Neural progenitor cell (in vitro differentiated cells): ENCODE results near the gene MSANTD2.

ENCODE experiments used
- EZH2phosphoT487 ChIP-seq: fragments of 200-600 bp; sonication (generic); IDR thresholded peaks from 2 replicates; pipeline ENCODE4 v1.6.1; 2017; ENCODE audit warnings: antibody characterized with exemption
- TF ChIP-seq, protein P1 (sequence below): fragments of 200-600 bp; sonication (generic); IDR thresholded peaks from 2 replicates; pipeline ENCODE4 v1.5.1; 2017; ENCODE audit warnings: antibody characterized with exemption, mild to moderate bottlenecking

DNA sequence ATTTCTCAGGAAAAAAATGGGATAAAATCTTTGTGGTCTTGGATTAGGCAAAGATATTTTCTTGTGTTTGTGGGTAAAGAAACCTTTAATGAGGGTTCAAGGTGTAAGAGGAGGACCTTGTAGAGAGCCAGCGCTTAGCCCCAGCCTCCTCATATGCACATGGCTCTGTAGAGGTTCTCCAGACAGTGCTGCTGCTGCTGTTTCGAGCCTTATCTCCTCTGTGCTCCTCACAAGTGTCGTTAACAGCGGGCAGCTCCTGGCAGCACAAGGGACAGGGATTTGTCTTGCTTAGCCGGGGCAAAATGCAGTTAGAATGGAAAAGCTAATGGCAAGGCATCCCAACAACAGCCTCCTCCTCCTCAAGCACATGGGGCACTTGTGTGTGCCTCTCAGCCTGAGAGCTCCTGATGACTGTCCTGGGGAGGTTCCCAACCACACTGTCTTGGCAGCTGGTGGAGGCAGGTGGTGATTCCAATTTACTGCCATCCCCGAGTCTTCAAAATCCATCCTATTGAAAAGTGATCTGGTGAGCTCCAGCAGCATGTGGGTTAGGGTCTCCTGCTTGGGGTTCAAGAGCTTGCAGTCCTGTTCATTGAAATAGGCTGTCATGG is 7.6 kb upstream of the MSANTD2 start:
- TF ChIP-seq EZH2phosphoT487 = no peak
- TF ChIP-seq, protein P1, sequence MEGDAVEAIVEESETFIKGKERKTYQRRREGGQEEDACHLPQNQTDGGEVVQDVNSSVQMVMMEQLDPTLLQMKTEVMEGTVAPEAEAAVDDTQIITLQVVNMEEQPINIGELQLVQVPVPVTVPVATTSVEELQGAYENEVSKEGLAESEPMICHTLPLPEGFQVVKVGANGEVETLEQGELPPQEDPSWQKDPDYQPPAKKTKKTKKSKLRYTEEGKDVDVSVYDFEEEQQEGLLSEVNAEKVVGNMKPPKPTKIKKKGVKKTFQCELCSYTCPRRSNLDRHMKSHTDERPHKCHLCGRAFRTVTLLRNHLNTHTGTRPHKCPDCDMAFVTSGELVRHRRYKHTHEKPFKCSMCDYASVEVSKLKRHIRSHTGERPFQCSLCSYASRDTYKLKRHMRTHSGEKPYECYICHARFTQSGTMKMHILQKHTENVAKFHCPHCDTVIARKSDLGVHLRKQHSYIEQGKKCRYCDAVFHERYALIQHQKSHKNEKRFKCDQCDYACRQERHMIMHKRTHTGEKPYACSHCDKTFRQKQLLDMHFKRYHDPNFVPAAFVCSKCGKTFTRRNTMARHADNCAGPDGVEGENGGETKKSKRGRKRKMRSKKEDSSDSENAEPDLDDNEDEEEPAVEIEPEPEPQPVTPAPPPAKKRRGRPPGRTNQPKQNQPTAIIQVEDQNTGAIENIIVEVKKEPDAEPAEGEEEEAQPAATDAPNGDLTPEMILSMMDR = no peak
